Measurements from ENCODE around the gene MRPL17. TPM values are rescaled to one million over a fixed set of nuclear protein-coding genes. Genes with fewer than 3 reads are reported as not detected.
A peak's percentile ranks its signal among the peaks of the same experiment; 100 is the strongest.

MRPL17 gene
- total and polyA plus RNA-seq, 2 of the 13 experiments (the other 11 are each of a cell fraction or from before 2014, with no cell fraction given), result 59.4 to 90.0 TPM

GRCh38 chr11:6682936-6683861 lies at the start of gene MRPL17 (continued):
- TF ChIP-seq ZNF597 (CRISPR knock-in tag; IDR thresholded peaks at IDR 0.05), result no peak
- peak; percentile 25 for TF ChIP-seq FOXA3 (CRISPR knock-in tag; IDR thresholded peaks at IDR 0.05)
- TF ChIP-seq, protein P1, sequence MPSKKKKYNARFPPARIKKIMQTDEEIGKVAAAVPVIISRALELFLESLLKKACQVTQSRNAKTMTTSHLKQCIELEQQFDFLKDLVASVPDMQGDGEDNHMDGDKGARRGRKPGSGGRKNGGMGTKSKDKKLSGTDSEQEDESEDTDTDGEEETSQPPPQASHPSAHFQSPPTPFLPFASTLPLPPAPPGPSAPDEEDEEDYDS (CRISPR knock-in tag; IDR thresholded peaks at IDR 0.05), result peak; percentile 86
- peak; percentile 75 for TF ChIP-seq HOMEZ (CRISPR knock-in tag; IDR thresholded peaks at IDR 0.05; ENCODE audit: low read depth)
- no peak for TF ChIP-seq RFX1 (IDR thresholded peaks at IDR 0.05)
- TF ChIP-seq, protein P2, sequence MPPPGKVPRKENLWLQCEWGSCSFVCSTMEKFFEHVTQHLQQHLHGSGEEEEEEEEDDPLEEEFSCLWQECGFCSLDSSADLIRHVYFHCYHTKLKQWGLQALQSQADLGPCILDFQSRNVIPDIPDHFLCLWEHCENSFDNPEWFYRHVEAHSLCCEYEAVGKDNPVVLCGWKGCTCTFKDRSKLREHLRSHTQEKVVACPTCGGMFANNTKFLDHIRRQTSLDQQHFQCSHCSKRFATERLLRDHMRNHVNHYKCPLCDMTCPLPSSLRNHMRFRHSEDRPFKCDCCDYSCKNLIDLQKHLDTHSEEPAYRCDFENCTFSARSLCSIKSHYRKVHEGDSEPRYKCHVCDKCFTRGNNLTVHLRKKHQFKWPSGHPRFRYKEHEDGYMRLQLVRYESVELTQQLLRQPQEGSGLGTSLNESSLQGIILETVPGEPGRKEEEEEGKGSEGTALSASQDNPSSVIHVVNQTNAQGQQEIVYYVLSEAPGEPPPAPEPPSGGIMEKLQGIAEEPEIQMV (CRISPR knock-in tag; IDR thresholded peaks at IDR 0.05; ENCODE audit: low read depth), result no peak
- 0 out of 2 replicates have a peak, but pooled peaks have one; percentile 60 for TF ChIP-seq SIX1 (CRISPR knock-in tag; IDR thresholded peaks at IDR 0.05; ENCODE audit: borderline replicate concordance)
- TF ChIP-seq KLF12 (CRISPR knock-in tag; IDR thresholded peaks at IDR 0.05; ENCODE audit: borderline replicate concordance), result peak; percentile 80; the same call in 1 of the 2 replicates
- TF ChIP-seq PAX8 (CRISPR knock-in tag; IDR thresholded peaks at IDR 0.05; ENCODE audit: borderline replicate concordance), result no peak
- no peak for TF ChIP-seq KLF15 (CRISPR knock-in tag; IDR thresholded peaks at IDR 0.05; ENCODE audit: borderline replicate concordance)
- TF ChIP-seq ZNF460 (CRISPR knock-in tag; IDR thresholded peaks at IDR 0.05; ENCODE audit: borderline replicate concordance), result no peak
- peak; percentile 61 for TF ChIP-seq CEBPG (CRISPR knock-in tag; IDR thresholded peaks at IDR 0.05)
- TF ChIP-seq GLMP (CRISPR knock-in tag; IDR thresholded peaks at IDR 0.05; ENCODE audit: borderline replicate concordance), result no peak
- peak; percentile 87 for TF ChIP-seq MED8 (CRISPR knock-in tag; IDR thresholded peaks at IDR 0.05; ENCODE audit: insufficient replicate concordance)
- 0 out of 2 replicates have a peak, but pooled peaks have one; percentile 69 for TF ChIP-seq ZNF557 (CRISPR knock-in tag; IDR thresholded peaks at IDR 0.05)
- TF ChIP-seq ZNF672 (CRISPR knock-in tag; IDR thresholded peaks at IDR 0.05), result no peak
- peak; percentile 37; the same call in 1 of the 2 replicates for TF ChIP-seq ZSCAN12 (CRISPR knock-in tag; IDR thresholded peaks at IDR 0.05)
- no peak for TF ChIP-seq NFIB (CRISPR knock-in tag; IDR thresholded peaks at IDR 0.05; ENCODE audit: borderline replicate concordance)
- TF ChIP-seq ZNF264 (CRISPR knock-in tag; IDR thresholded peaks at IDR 0.05), result no peak; the same call in none of the 2 replicates
- no peak for TF ChIP-seq ZFP36L2 (CRISPR knock-in tag; IDR thresholded peaks at IDR 0.05)

All from HepG2 (cell line).